Measurements from ENCODE around the gene AMELY. TPM values are rescaled to one million over a fixed set of nuclear protein-coding genes. Genes with fewer than 3 reads are reported as not detected.

AMELY gene, protein sequence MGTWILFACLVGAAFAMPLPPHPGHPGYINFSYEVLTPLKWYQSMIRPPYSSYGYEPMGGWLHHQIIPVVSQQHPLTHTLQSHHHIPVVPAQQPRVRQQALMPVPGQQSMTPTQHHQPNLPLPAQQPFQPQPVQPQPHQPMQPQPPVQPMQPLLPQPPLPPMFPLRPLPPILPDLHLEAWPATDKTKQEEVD
- total RNA-seq, result not detected in 2 replicates

GRCh38 chrY:6911253-6911881 is at the start of gene AMELY:
AMELY (minus strand) TSS chrY:6911752; CDS start chrY:6872608, 39,144 bp downstream.

DNA sequence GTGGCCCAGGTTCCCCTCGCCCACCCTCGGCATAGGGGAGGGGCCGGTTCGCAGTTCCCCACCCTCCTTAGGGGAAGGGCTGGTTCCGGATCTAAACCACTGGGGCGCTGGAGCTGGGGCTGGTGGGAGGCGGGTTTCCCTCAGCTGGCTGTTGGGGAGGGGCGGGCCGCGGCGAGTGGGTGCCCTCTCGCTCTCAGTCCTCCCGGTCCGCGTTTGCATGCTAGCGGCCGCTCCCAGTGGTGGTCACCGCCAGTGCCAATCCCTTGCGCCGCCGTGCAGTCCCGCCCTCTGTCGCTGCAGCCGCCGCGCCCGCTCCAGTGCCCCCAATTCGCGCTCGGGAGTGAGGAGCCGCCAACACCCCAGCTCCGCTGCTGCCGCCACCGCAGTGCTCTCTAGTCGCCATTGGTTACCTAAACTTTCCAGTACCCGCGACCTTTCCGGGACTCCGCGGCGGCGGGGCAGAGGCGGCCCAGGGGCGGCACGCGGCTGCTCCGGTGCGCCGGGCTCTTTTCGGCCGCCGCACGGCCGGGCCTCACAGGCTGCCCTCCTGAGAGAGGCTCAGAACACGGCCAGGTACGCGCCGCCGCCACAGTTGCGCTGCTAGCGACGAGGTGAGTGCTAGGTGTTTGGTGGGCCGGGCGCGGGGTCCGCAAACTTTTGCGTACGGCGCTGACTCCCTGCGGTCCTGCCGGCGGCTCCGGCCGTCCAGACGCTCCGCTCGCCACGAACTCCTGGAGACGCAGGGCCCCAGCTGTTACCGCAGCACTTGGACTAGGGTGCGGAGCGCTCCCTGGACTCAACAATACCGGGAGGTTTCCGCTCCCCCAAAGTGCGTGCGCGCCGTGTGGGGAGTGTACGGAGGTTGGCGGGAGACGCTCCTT is 940 bp downstream of the AMELY start, which contains the start of gene TBL1Y:
TBL1Y (plus strand) TSS at position 326 of the 881 bp plus-strand sequence. CDS start 114,388 bp downstream, outside the sequence.

Other genes with a start within 250 kb of the AMELY start
- not detected in 2 replicates for gene TBL1Y, start 1.1 kb downstream of the AMELY start, total RNA-seq